CD4-positive, alpha-beta T cell treated with Interleukin-10 for 1 hour (primary cell): Measurements from ENCODE around the gene IDH3G.
A peak's percentile ranks its signal among the peaks of the same experiment; 100 is the strongest.
"Not testable (repeated sequence)": the region's sequence is repeated elsewhere in the genome, so short reads cannot be mapped to it uniquely, and the experiment has no call there.

Source experiments
- DNase-seq: peaks from one replicate; pipeline ENCODE4 v3.0.0-alpha.2; 2020

Gene IDH3G

GRCh38 chrX:153794018-153794896, at the start of gene IDH3G, which contains the start of gene SSR4:
Gene IDH3G, minus strand, starts transcription at chrX:153794375. Its CDS starts 49 bp downstream, at chrX:153794326.
Gene SSR4, plus strand, starts transcription at chrX:153794668. Its CDS starts 20 bp downstream, at chrX:153794688.
- DNase-seq: peak; percentile 95

- DNase-seq: no peak
These were observed 42.7 kb upstream of the IDH3G start for GRCh38 chrX:153836921-153837320.

GRCh38 chrX:153832728-153833127, 38.6 kb upstream of the IDH3G start:
- no peak for DNase-seq

- DNase-seq: no peak
These were observed 37.4 kb upstream of the IDH3G start for GRCh38 chrX:153831429-153832150.

- no peak for DNase-seq
These were observed 36.7 kb upstream of the IDH3G start for GRCh38 chrX:153830640-153831428.

GRCh38 chrX:153829799-153830639, 35.8 kb upstream of the IDH3G start, which contains the start of gene PDZD4:
Gene PDZD4, minus strand, starts transcription at chrX:153830544. Its CDS starts 246 bp downstream, at chrX:153830298.
- peak; percentile 24 for DNase-seq

- DNase-seq: no peak
These were observed 35.3 kb upstream of the IDH3G start for GRCh38 chrX:153829549-153829798.

- DNase-seq: no peak
These were observed 34.8 kb upstream of the IDH3G start for GRCh38 chrX:153828723-153829548.

- no peak for DNase-seq
These were observed 34.1 kb upstream of the IDH3G start for GRCh38 chrX:153828308-153828707.

GRCh38 chrX:153827903-153828302, 33.7 kb upstream of the IDH3G start:
- DNase-seq: no peak

GRCh38 chrX:153827016-153827415, 32.8 kb upstream of the IDH3G start:
- no peak for DNase-seq

- no peak for DNase-seq
These were observed 30.9 kb upstream of the IDH3G start for GRCh38 chrX:153825042-153825441.

- DNase-seq: no peak
These were observed 30.2 kb upstream of the IDH3G start for GRCh38 chrX:153824348-153824747.

- DNase-seq: no peak
These were observed 26.9 kb upstream of the IDH3G start for GRCh38 chrX:153821066-153821465.

GRCh38 chrX:153820601-153821000, 26.4 kb upstream of the IDH3G start:
- no peak for DNase-seq

GRCh38 chrX:153819384-153820040, 25.3 kb upstream of the IDH3G start:
- DNase-seq: no peak

GRCh38 chrX:153818571-153819383, 24.6 kb upstream of the IDH3G start:
- DNase-seq: peak; percentile 59

- not testable (repeated sequence) for DNase-seq
These were observed 23.9 kb upstream of the IDH3G start for GRCh38 chrX:153818064-153818463.

GRCh38 chrX:153816831-153817690, 22.9 kb upstream of the IDH3G start:
- peak; percentile 53 for DNase-seq
